Glomerular visceral epithelial cell (primary cell): ENCODE data around the gene HOXB8.

Experiments
- DNase-seq: peaks from one replicate; pipeline ENCODE4 v3.0.0-alpha.2; 2016; ENCODE audit errors: extremely low spot score

Gene HOXB8

DNA sequence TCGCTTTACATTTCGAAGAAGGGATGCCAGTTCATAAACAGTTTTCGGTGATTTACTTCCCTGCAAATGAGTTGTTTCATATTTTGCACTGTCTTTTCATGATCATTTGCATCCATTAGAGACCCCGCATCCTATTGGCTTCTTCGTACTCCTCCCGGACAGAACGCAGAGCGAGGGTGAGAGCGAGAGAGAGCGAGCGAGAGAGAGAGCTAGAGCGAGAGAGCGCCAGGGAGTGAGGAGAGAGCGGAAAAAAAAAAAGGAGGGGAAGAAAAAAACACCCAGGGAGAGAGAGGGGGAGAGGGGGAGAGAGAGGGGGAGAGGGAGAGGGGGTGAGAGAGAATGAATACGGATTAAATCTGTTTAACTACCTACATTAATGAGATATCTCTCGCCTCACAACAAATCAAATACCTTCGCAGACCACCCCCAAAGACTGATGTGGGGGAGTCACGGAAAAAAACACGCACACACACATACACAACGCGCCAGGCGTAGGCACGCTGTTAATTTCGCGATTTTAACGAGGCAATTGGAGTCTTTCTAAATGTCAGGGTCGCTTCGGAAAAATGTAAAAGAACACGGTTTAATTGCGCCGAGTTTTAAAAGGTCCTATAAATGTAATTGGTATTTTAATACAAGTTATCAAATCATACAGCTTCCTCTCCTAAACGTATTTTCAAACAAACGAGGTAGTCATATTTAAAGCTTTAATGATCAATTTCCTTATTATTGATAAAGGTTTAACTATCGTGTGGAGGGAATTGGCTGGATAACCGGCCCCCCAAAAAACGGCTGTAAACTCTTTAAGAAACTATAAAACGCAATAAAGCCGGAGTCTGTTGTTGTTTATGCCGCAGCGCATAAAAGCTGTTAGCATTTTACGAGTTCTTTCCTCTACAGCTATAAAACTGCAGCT lies at the start of gene HOXB8:
HOXB8 (minus strand) TSS at position 246 of the 916 bp plus-strand sequence. CDS start 588 bp downstream, outside the sequence.
- peak; percentile 69 for DNase-seq

DNA sequence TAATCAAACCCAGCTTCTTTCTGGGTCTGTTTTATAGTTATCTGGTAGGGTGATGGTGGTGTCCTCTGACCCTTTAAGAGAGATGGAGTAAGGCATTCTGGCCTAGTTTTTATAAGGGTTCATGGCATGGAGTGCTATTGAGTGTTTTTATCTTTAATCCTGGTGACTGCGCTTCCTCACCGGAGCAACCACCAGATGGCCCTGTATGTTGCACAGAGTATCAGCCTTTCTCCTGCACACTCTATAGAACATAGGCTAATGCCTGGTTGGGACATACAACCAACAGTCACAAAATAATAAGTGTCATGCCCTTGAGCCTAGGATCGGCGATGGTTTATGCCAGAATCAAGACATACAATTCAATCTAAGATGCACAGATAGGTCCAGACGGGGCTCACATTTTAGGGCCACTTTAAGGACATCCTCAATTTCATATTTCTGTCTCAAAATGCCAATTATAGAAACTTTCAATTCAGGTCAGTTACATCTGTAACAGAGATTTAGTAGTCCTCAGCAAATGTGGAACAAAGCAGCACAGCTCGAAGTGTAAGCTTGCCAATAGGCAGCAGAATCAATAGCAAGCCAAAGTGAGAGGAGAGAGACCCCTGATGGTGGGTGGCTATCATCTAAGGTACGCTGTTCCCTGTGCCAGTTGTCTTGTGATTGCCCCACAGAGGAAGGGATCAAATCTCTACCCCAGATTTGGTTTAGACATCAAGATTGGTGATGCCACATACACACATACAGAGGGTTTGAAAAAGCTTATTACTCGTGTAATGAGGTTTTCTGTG lies 48.2 kb upstream of the HOXB8 start:
- no peak for DNase-seq

DNA sequence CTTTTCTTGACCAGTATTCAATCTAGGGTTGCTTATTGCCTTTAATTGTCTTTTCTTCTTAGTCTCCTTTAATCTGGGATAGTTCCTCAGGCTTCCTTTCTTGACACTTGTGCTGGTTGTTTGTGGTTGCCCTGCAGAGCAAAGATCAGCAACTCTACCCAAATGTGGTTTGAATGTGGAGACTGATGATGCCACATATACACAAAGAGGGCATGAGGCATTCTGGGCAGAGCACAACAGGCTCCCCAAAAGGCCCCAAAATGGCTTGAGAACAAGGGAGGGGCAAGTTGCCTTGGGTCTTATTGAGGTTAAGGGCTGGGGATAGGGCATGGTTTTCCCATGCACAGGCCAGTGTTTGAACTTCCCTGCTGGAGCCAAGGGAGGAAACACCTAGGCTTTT lies 40.8 kb upstream of the HOXB8 start:
- DNase-seq: no peak

DNA sequence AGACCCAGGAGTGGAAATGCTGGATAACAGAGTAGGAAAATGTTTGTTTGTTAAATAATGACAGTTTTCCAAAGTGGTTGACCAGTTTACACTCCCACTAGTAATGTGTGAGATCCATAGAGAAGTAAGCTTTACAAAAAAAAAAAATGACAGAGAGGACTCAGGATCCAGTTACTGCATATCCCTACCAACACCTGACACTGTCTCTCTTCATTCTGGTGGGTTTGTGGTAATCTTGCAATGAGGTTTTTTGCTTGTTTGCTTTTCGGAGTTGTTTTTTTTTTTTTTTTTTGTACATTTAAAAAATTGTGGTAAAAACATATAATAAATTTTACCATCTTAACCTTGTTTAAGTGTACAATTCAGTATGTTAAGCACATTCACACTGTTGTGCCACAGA lies 34.6 kb upstream of the HOXB8 start:
- DNase-seq: no peak

DNA sequence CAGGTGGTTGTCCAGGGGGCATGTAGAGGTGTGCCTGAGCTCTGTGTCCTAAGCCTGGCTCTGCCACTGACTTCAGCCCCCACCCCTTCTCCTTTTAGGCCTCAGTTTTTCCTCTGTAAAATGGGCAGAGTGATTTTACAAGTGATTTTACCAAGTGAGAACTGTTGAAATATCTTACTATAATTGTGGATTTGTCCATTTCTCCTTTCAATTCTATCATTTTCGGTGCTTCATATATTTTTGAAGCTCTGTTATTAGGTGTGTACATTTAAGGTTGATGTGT lies 32.8 kb upstream of the HOXB8 start:
- no peak for DNase-seq

DNA sequence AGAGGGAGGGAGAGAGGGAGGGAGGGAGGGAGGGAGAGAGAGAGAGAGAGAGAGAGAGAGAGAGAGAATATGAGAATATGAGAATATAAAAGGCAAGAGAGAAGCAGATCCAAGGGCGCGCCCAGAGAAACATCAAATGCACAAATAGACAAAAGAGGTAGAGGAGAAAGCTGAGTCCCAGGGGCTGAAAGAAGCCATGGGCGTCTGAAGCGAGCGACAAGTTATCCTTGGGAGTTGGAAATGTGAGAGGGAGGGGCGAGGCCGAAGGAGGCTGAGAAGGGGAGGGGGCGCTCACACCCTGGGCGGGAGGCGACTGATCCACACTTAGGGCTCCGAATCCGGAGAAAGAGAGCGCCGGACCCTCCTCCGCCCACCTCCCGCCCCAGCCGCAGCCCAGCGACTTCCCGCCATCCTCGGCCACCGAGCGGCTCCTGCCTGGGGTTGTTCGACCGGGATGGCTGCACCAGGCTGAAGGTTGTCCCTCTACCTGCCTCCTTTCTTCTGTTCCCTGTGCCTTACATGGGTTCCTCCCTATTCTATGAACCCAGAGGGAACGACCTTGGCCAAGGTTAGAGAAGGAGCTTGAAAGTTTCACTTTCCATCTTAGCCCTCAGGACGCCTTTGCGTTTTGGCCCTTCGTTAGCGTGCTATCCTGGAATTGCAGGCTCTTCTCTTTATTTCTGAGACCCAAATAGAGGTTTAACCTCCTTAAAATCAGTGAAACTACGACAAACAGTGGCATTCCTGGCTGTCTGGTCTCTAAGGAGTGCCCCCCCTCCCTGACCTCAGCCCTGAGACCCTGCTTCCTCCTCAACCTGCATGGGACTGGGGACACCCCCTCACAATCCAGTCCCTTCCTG lies 32.2 kb upstream of the HOXB8 start:
- DNase-seq: peak; percentile 33

DNA sequence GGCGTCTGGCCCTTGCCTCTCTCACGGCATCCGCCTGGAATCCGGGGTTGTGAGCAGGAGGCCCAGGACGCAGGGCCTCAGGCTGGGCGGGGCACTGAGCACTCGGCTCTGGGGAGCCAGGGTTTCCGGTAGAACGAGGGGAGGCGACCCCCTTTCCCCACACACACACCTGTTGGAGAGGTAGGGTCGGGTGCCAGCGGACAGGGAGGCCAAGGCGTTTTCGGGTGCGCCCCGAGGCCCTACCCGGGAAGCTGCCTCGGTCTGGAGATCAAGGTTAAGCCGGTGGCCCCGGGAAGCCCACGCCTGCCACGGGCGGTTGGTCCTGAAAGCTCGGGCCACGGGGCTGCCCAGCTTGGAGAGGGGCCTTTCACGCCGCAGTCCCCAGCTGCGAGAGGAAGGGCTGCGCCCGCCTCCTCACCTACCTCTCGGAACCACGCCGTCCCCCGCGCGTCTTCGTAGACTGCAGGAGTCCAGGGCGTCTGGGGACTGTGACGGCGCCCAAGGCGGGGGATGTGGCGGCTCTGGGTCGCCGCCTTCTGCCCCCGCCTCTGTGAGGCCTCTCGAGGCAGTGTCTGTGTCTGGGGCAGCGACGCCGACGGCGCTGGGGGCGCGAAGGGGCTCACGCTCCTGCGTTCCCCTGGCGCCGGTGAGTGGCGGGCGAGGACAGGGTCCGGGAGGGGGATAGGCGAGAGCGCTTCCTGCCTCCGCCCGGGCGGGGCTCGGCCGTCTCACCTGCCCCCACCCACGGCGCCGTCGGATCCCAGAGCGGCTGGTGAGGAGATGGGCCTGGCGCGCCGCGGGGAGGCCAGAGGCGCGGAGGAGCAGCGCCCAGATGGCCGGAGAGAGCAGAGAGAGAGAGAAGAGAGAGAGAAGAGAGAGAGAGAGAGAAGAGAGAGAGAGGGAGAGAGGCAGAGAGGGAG lies 31.4 kb upstream of the HOXB8 start:
- peak; percentile 80 for DNase-seq

DNA sequence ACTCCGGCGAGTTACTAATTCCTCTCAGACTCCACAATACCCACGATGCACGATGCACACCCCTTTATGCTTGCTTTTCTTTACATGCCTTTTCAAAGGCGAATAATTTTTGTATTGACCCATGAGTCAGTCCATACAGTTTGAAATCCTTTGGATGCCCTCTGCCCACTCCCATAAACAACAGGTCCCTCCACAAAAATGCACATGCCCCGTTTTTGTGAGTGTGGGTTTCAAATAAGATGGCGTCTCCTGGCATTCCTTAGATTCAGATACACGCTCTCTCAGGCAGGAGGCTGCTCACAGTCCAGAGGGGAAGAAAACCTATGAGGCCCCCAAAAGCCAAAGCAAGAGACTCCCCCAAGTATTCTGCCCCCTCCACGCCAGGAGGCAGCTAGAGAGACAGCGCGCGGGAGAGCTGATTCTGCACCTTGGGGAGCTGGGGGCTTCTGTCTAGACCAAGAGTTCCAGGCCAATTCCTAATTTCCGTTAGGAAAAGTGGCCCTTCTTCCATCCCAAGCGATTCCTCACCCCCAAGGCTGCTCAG lies 30.6 kb upstream of the HOXB8 start:
- no peak for DNase-seq

DNA sequence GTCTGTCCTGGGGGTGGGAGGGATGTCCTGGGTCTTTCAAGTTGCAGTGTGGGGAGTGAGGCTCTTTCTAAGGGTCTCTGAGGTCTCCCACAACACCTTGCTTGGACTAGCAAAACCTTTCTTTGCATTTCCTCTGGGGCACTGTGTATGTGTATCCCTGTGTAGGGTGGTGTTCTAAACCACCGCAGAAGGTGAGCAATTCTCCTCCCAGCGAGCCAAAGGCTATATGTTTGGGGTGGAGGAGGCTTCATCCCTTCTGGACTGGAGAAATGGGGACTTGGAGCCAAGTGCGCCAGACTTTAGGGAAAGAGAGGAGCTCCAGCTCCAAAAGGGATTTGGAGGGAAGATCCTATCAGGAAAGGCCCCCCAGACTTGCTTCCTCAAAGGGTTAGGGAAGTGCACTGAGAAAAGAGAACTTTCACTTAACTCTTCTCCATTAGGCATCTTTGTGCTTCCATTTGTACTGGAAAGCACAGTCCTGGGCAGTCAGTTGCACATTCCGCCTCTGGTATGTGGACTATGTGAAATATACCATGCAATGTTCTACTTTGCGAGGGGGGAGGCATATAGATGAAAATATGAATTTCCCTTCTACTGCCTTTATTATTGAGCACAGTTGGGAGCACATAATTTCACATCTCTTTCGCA lies 29.9 kb upstream of the HOXB8 start:
- DNase-seq: no peak

DNA sequence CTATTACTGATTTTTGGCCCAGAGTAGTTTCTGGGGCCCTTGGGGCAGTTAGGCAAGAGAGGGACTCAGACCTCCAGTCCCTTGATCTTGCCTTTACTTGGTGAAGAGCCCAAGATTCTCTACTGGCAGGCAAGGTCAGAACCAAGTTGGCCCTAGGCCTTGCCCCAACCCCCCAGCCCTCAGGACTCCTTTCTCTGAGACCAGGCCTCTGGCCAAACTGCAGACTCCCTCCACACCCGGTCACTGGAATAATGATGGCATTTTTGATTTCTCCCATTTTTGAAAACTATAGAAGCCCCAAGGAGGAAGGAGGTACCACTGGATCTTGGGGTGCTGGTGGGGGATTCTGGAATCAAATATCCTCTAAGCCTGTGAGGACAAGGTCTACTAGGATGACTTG lies 29.1 kb upstream of the HOXB8 start:
- no peak for DNase-seq

DNA sequence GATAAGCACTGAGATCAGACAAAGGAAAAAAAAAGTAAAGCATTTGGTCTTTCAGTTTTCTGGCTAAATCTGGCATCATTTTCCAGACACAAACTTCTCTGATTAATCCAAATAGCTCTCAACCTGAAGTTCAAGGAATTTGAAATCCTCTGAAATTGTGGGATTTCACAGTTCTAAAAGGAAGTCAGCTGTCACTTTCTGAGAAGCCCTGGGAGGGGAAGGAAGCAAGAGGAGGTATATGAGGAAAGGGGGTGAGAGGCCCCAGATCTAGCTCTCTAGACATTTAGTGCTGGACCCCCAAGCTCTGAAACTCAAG lies 28.6 kb upstream of the HOXB8 start:
- no peak for DNase-seq

DNA sequence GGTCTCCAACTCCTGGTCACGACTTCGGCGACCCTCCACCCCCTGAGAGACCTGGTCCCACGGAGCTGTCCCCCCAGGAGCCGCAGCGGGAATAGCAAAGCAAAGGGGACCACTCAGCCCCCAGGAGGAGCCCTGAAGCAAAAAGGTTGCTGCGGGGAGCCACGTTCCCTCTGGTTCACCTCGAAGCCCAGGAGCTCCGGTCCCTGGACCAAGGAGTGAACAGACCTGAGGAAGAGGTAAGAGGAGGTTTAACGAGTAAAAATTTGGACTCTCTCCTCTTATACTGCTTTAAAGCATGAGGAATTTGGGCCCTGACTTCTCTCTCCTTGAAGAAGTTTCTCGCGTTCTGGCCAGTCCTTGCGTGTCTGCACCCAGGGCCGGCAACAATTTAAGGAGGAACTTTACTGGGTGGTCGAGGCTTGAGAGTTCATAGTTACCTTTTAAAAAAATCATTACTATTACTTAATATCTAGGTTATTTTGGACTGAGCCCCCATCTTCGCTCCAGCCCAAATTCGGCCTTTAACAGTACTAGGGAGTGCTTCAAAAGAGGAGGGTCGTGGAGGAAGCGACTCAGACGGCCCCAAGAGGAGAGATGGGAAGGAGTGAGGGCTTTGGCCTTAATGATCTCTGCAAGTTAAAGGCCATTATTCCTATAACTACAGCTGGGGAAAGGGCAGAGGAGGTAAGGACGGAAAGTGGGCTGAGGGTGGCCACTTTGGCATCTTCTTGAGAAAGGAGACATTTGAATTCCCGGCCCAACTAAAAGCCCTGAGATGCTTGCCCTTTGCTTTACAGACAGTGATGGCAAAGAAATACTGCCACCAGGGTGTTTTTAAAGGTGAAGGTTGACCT lies 28.0 kb upstream of the HOXB8 start:
- DNase-seq: no peak

DNA sequence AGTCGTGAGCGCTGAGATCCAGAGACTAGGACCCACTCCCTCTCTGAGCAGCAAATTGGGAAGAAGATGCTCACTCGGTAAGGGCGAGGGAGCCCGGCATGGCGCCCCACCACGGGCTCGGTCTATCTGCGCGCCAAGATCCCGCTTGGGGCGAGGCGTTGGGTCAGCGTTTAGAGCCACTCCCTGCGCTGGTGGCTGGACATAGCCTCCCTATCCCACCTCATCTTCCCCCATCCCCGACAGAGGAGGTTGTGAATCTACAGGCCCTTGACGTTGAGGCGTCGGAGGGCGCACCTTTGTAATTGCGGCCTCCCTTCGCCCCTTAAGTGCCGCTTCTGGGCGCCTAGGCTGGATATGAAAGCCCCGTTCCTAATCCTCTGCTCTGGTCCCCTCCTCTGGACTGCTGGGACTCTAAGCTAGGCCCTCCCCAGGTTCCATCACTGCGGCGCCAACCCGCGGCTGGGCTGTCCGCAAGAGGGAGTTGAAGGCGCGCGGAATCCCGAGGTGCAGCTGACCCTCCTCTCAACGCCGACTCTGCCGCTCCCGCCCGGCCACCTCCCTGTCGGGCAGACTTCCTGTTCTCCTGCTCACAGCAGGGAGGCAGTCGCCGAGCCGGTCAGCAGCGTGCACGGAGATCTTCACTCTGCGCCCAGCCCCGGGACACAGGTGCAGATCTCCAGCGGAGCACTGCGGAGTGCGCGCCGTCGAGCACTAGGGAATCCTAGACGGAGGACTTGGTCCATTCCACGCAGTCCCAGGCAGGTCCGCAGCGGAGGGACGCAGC lies 27.2 kb upstream of the HOXB8 start:
- DNase-seq: no peak

DNA sequence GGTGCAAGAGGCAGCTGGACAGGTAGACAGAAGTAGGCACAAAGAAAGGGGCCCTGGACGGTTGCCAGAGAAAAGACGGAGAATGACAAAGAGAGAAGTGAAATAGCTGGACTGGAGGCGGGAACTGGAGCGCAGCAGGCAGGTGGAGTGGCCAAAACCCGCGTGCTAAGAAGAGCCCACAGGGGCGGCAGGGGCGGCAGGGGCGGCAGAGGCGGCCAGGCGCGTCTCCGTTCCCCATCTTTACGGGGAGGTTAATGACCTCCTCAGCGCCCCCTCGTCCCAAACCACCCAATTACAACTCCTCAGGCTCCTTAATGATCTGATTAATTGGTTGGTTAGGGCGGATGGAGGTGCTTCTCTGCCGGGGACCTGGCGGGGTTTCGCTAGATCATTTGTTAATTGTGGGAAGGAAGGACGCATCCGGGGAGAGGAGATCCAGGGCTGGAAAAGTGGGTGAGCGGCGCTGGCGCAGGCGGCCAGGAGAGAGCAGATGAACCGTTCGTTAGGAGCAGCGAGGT lies 26.5 kb upstream of the HOXB8 start:
- no peak for DNase-seq

DNA sequence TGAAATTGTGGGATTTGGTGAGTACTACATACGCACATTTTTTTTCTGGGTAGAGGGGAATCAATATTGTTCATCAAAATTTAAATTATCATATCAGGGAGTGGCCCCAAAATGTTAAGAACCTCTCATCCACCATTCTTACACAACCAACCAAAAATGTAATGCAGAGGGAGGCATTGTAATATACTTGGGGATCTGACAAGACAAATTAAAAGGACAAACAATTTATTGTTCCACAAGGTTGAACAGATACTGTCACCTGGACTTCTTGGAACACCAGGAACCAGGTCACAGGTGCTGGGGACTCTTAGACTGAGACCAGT lies 25.7 kb upstream of the HOXB8 start:
- DNase-seq: no peak

DNA sequence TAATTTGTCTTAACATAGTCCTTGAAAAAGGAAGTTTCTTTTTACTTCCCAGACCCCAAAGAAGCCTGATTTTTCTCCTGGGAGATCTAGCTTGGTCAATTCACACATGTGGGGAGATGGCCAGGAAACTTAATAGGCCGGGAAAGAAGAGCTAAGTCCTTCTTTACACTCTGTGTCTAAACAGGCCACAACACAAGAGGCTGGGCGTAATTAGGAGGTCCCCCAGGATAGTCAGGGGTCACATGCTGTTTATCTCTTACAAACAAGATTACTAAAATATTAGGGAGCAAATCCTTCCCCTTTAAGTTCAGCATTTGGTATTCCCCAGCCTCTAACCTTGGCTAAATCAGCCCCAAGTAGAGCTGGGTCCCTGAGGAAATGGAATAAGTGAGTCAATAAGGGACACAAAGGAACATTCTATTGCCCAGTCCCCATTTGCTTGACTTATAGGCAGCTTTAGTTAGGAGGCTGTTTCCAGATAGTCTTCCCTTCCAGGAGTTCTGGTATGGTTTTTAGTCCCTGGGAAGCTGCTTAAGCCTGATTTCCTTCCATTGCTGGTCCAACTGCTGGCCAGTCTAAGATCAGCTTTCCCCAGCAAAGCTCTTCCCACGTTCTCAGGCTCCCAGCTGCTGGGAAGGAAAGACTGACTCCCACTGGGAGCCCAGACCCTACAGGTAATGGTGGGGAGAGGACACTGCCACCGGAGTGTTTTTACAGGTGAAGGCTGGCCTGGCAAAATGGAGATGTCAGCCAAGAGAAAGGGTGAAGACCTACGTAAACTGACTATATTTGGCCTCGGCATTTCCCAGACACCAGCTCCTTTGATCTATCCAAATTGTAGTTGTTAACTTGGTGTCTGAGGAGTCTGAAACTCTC lies 25.1 kb upstream of the HOXB8 start:
- DNase-seq: no peak

DNA sequence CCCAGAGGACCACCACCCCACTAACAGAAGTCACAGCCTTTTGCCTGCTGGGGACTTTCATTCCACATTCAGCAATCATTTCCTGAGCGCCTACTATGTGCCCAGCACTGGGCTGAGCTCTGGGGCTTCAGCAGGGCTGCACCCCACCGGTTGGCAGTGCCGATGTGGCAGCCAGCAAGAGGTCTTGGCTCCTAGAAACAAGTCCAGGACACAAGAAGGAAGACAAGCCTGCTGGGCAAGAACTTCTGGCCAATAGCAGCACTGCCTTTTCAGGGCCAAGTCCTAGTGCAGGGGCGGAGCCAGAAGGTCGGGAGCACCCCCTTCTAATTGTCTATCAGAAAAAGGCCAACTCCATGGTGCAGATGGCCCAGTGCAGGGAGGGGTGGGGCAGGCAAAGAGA lies 24.0 kb upstream of the HOXB8 start:
- DNase-seq: no peak
